GM12878 (cell line): Measurements from ENCODE around the gene ATP2C2. TPM values are rescaled to one million over a fixed set of nuclear protein-coding genes. Genes with fewer than 3 reads are reported as not detected.
"Not testable (repeated sequence)": the region's sequence is repeated elsewhere in the genome, so short reads cannot be mapped to it uniquely, and the experiment has no call there.

ENCODE experiments used
- ATAC-seq: fragments of 200-7000 bp; cut with Tn5 transposase; 3 replicates; pipeline ENCODE4 v1.9.1; 2020; ENCODE audit warnings: mild to moderate bottlenecking, moderate library complexity
- BruUV-seq: library from RNA; stranded (reverse); fragments of 400-500 nt; replicated peaks from 2 replicates; lab custom pipeline; 2021; lab: Mats Ljungman, UMichigan
- CTCF ChIA-PET: fragments of 300-600 bp; sonication (Branson Sonifier 250); formaldehyde crosslinking; extraction: SDS; loops from one replicate; lab custom pipeline; 2021; ENCODE audit warnings: inconsistent platforms; lab: Yijun Ruan, JAX
- POLR2A ChIA-PET: fragments of 350-600 bp; formaldehyde crosslinking; extraction: SDS; loops from one replicate; lab custom pipeline; 2021; ENCODE audit warnings: inconsistent platforms; lab: Charles Lee
- RAD21 ChIA-PET: fragments of 300-600 bp; sonication (Branson Sonifier 250); formaldehyde crosslinking; loops from one replicate; lab custom pipeline; 2023; ENCODE audit warnings: antibody characterized with exemption; ENCODE audit not compliant: unreplicated experiment; lab: Charles Lee
- SMC1A ChIA-PET: fragments of 300-600 bp; sonication (Branson Sonifier 250); formaldehyde crosslinking; loops from one replicate; lab custom pipeline; 2023; ENCODE audit not compliant: unreplicated experiment, uncharacterized antibody; lab: Charles Lee
- DNase-seq: peaks from one replicate; pipeline ENCODE4 v3.0.0-alpha.2; 2011; ENCODE audit warnings: low read depth, low spot score
- FAIRE-seq: peaks from 3 replicates; lab custom pipeline; 2011; peaks lifted over from hg19 to GRCh38; lab: Jason Lieb, UNC
- H2AFZ ChIP-seq: 2 replicates; pipeline ENCODE4 v1.6.0; 2011; ENCODE audit warnings: low read depth, low read length, control low read depth; ENCODE audit not compliant: control insufficient read depth
- H3K27ac ChIP-seq: 2 replicates; pipeline ENCODE4 v1.5.1; 2011; ENCODE audit warnings: control low read depth; ENCODE audit not compliant: control insufficient read depth, insufficient read depth
- H3K27me3 ChIP-seq, 2 experiments: replicated peaks in 1 of 2; 2 replicates each; pipeline versions ENCODE4 v1.6.0 to v1.6.1; 2011; ENCODE audit warnings: low read length in 1 of 2; ENCODE audit not compliant: control insufficient read depth in 2 of 2, insufficient read depth in 2 of 2
- H3K36me3 ChIP-seq, 2 experiments: 2 replicates each; pipeline ENCODE4 v1.5.1; 2011; ENCODE audit warnings: low read length in 1 of 2; ENCODE audit not compliant: control insufficient read depth in 2 of 2, insufficient read depth in 2 of 2
- H3K4me1 ChIP-seq: 2 replicates; pipeline ENCODE4 v1.6.1; 2011; ENCODE audit warnings: mild to moderate bottlenecking, low read length, moderate library complexity, mixed read lengths; ENCODE audit not compliant: control insufficient read depth, insufficient read depth
- H3K4me2 ChIP-seq: 2 replicates; pipeline ENCODE4 v1.6.0; 2011; ENCODE audit warnings: control low read depth; ENCODE audit not compliant: control insufficient read depth, insufficient read depth
- H3K4me3 ChIP-seq: fragments of 200-600 bp; sonication (generic); 2 replicates; pipeline ENCODE4 v1.5.1; 2016
- H3K79me2 ChIP-seq: 2 replicates; pipeline ENCODE4 v1.6.0; 2011; ENCODE audit warnings: low read length; ENCODE audit not compliant: control insufficient read depth, insufficient read depth
- H3K9ac ChIP-seq: 2 replicates; pipeline ENCODE4 v1.8.0; 2011; ENCODE audit warnings: low read length, control low read depth, mixed read lengths; ENCODE audit not compliant: control insufficient read depth, insufficient read depth
- H3K9me3 ChIP-seq: replicated peaks from 3 replicates; pipeline ENCODE4 v1.5.1; 2011; ENCODE audit warnings: mild to moderate bottlenecking, low read length; ENCODE audit not compliant: control insufficient read depth, insufficient read depth
- H4K20me1 ChIP-seq: 2 replicates; pipeline ENCODE4 v1.6.0; 2011; ENCODE audit not compliant: control insufficient read depth, insufficient read depth
- BACH1 ChIP-seq: fragments of 450-650 bp; IDR thresholded peaks from 2 replicates; pipeline ENCODE4 v1.6.1; 2017; ENCODE audit warnings: mild to moderate bottlenecking, borderline replicate concordance
- NKRF ChIP-seq: fragments of 450-650 bp; conservative IDR thresholded peaks from 2 replicates; pipeline ENCODE4 v1.6.1; 2017; ENCODE audit warnings: mild to moderate bottlenecking, moderate library complexity
- NR2F1 ChIP-seq: fragments of 450-650 bp; conservative IDR thresholded peaks from 2 replicates; pipeline ENCODE4 v1.6.1; 2017; ENCODE audit warnings: mild to moderate bottlenecking
- PML ChIP-seq: IDR thresholded peaks from 2 replicates; pipeline ENCODE4 v1.6.1; 2012; ENCODE audit warnings: low read length, inconsistent platforms
- RCOR1 ChIP-seq: conservative IDR thresholded peaks from 2 replicates; pipeline ENCODE4 v1.6.1; 2012; ENCODE audit warnings: low read depth, low read length, improper control_type of control experiment
- RFX5 ChIP-seq: IDR thresholded peaks from 2 replicates; pipeline ENCODE4 v1.6.1; 2011; ENCODE audit warnings: low read depth, low read length, improper control_type of control experiment
- SMARCA5 ChIP-seq: fragments of 450-650 bp; IDR thresholded peaks from 2 replicates; pipeline ENCODE4 v1.6.1; 2017; ENCODE audit warnings: mild to moderate bottlenecking
- STAT3 ChIP-seq: IDR thresholded peaks from 2 replicates; pipeline ENCODE4 v1.6.1; 2011; ENCODE audit warnings: low read depth, low read length, improper control_type of control experiment
- WRNIP1 ChIP-seq: IDR thresholded peaks from 2 replicates; pipeline ENCODE4 v1.6.1; 2011; ENCODE audit warnings: low read depth, low read length, improper control_type of control experiment, borderline replicate concordance
- ZBED1 ChIP-seq: IDR thresholded peaks from 2 replicates; pipeline ENCODE4 v1.6.1; 2016; ENCODE audit warnings: borderline replicate concordance
- ZNF274 ChIP-seq: IDR thresholded peaks from one replicate; pipeline ENCODE4 v1.8.0; 2011; ENCODE audit not compliant: insufficient read length, insufficient read depth
- ZSCAN29 ChIP-seq: fragments of 450-650 bp; IDR thresholded peaks from 2 replicates; pipeline ENCODE4 v1.6.1; 2017; ENCODE audit warnings: mild to moderate bottlenecking, moderate library complexity
- ZZZ3 ChIP-seq: IDR thresholded peaks from 2 replicates; pipeline ENCODE4 v1.6.1; 2011; ENCODE audit warnings: low read depth; ENCODE audit not compliant: control insufficient read depth, insufficient read length
- WGBS: methylation state at CpG from one replicate; pipeline ENCODE4 v1.1.6; 2016; ENCODE audit warnings: low lambda C conversion rate; ENCODE audit not compliant: insufficient replicate concordance, insufficient coverage; ENCODE audit errors: missing lambda C conversion rate; 5-methylcytosine and 5-hydroxymethylcytosine counted together
- in situ Hi-C: fragments of 300-500 bp; cut with MboI; formaldehyde crosslinking; loops from 9 replicates; pipeline ENCODE4 v1.14.3; 2018; ENCODE audit warnings: mixed read lengths
- intact Hi-C: fragments of 100-400 bp; cut with micrococcal nuclease; formaldehyde crosslinking; loops from one replicate; pipeline ENCODE4 v1.14.2; 2022; ENCODE audit not compliant: unreplicated experiment
- polyA plus RNA-seq, 11 experiments: library from polyadenylated mRNA; depleted of rRNA in 4 of 11; unstranded in 6 of 11; stranded (reverse) in 5 of 11; fragments of >200 nt; fragmentation: Nextera tagmentation in 4 of 11; fragmentation: Illumina TruSeq in 1 of 11; extraction: Ambion mirVana in 4 of 11; extraction: Trizol in 1 of 11; gene quantifications; 1 replicate in 1 of 11; 2 replicates in 10 of 11; pipeline versions ENCODE4 v1.2.1 to v1.2.3, GENCODE V29; 2011 to 2016; ENCODE audit warnings: inconsistent platforms in 2 of 11, missing spikeins in 2 of 11, low read depth in 1 of 11
- total RNA-seq, 4 experiments: library from RNA; depleted of rRNA in 3 of 4; stranded (reverse); fragments of >200 nt in 3 of 4; fragmentation: Illumina TruSeq in 1 of 4; extraction: Trizol in 1 of 4; gene quantifications; 2 replicates each; pipeline versions ENCODE4 v1.2.1 to v1.2.3, GENCODE V29; 2013 to 2021
- TF ChIP-seq, protein P1 (sequence below): fragments of 150-350 bp; IDR thresholded peaks from 2 replicates; pipeline ENCODE4 v1.6.1; 2014; ENCODE audit warnings: mild to moderate bottlenecking, low read depth, low read length

The ATP2C2 gene
- total and polyA plus RNA-seq, 10 of the 15 experiments (the other 5 are each of a cell fraction or from before 2014, with no cell fraction given): 0.05 to 0.19 TPM; not detected in 8

DNA sequence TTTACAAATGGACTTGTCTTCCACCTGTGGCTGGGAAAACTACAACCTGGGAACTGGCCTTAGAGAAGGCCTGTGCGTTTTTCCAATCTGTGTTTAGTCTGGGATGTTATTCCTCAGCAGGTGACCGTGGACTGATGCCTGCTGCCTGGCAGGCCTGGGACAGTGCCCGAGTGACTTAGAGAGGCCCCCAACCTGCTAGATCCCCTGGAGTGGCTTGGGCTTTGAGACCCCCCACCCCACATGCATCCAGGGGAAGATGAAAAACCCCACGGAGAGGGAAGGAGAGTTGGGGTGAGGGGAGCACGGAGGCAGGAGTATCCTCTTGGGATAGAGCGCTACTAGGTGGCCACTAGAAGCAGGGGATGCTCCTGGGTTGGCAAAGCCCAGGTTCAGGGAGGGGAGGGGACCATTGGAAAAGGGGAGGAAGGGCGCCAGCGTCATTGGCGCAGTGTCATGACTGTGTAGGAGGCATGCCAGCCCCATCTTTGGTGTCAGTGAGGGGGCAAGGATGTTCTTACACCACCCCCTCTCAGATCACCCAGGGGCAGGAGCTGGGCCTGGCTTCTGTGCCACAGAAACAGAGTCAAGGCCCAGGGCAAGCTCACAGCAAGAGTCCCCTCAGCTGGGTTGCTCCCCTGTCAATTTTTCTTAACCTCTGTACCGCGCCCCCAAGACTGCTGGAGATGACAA lies 82.0 kb downstream of the ATP2C2 start:
- H3K27ac ChIP-seq: no peak overlapping the region
- H3K4me1 ChIP-seq: no peaks in the 10 kb centered on the region
- CTCF ChIA-PET: no interaction called here
- DNase-seq (no peak), ATAC-seq (no peak), FAIRE-seq (no peak)
- BruUV-seq: no TSS peak
- WGBS: 47% methylated on average over 9 of the region's 11 CpGs
- no peak overlapping the region for H2AFZ ChIP-seq
- no peaks in the 10 kb centered on the region for H3K27me3 ChIP-seq
- SMC1A ChIA-PET: no interaction called here
- H3K4me2 ChIP-seq: no peak overlapping the region
- H3K79me2 ChIP-seq: no peaks in the 10 kb centered on the region
- H3K9ac ChIP-seq: no peak overlapping the region
- 0 out of 2 replicates have a peak, but pooled peaks cover 3% of the 10 kb centered on the region for H4K20me1 ChIP-seq
- in situ Hi-C loops: no loop called here
- TF ChIP-seq RCOR1 (no peak), ZNF274 (no peak), SMARCA5 (no peak), ZZZ3 (no peak), ZSCAN29 (no peak), PML (no peak), ZBED1 (no peak), BACH1 (no peak), NR2F1 (no peak), RFX5 (no peak), STAT3 (no peak), NKRF (no peak), WRNIP1 (no peak)
- TF ChIP-seq, protein P1, sequence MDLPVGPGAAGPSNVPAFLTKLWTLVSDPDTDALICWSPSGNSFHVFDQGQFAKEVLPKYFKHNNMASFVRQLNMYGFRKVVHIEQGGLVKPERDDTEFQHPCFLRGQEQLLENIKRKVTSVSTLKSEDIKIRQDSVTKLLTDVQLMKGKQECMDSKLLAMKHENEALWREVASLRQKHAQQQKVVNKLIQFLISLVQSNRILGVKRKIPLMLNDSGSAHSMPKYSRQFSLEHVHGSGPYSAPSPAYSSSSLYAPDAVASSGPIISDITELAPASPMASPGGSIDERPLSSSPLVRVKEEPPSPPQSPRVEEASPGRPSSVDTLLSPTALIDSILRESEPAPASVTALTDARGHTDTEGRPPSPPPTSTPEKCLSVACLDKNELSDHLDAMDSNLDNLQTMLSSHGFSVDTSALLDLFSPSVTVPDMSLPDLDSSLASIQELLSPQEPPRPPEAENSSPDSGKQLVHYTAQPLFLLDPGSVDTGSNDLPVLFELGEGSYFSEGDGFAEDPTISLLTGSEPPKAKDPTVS: no peak
- TF ChIP-seq, all 136 proteins: peak for 0
- ChIA-PET POLR2A (no interaction called here), RAD21 (no interaction called here)
- Histone ChIP-seq H3K4me3 (no peak overlapping the region), H3K36me3 (no peaks in the 10 kb centered on the region), H3K9me3 (no peaks in the 10 kb centered on the region; the same call in 2 of the 3 replicates)
- intact Hi-C loops: no loop called here

GRCh38 chr16:84451010-84451676 lies 82.8 kb downstream of the ATP2C2 start:
- intact Hi-C loops, CTCF ChIA-PET, FAIRE-seq, H4K20me1 ChIP-seq, H3K27ac ChIP-seq, BruUV-seq, H3K9me3 ChIP-seq, H3K4me1 ChIP-seq, H2AFZ ChIP-seq, H3K27me3 ChIP-seq, RAD21 ChIA-PET, POLR2A ChIA-PET, H3K4me3 ChIP-seq, H3K4me2 ChIP-seq, H3K9ac ChIP-seq, ATAC-seq, H3K79me2 ChIP-seq, in situ Hi-C loops, DNase-seq, H3K36me3 ChIP-seq: not testable (repeated sequence)
- SMC1A ChIA-PET: interaction anchor here (0.6 kb wide), 1 partner anchor 107 kb away, joined by 3 read pairs; no protein-coding TSS in a partner anchor
- WGBS: 25% methylated on average over 9 of the region's 9 CpGs
